Coronary artery (tissue), 2 donors: ENCODE measurements around the gene CXCL5.
A peak's percentile ranks its signal among the peaks of the same experiment; 100 is the strongest.
"Not testable (repeated sequence)": the region's sequence is repeated elsewhere in the genome, so short reads cannot be mapped to it uniquely, and the experiment has no call there.

Experiments
- DNase-seq: peaks from one replicate; pipeline ENCODE4 v3.0.0-alpha.2; 2017; ENCODE audit warnings: low spot score
- H3K27ac ChIP-seq, 2 donors: fragments of 200-600 bp; sonication (generic); one replicate each; pipeline ENCODE4 v1.5.1; 2016 to 2019
- H3K4me3 ChIP-seq: fragments of 200-600 bp; sonication (generic); 2 replicates; pipeline ENCODE4 v1.5.1; 2016; ENCODE audit warnings: mild to moderate bottlenecking, moderate library complexity
- TF ChIP-seq, protein P1 (sequence below): fragments of 200-600 bp; sonication (generic); IDR thresholded peaks from one replicate; pipeline ENCODE4 v1.5.1; 2019; ENCODE audit warnings: antibody characterized with exemption

The CXCL5 gene

DNA sequence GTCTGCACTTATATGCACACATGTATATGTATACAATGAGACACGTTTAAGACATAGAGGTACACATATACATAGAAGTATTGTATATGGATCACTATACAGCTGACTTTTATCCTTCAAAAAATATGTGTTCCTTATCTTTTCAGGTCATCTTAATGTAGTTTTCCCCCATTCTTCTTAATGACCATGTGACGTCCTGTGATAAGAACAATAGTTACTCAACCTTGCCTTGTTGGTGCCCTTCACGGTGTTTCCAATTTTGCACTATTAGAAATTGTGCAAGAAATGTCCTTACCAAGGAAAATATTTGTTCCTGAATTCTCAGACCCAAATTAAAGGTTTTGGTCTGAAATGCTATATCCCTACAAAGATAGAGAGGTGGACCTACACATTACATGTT, 9.4 kb downstream of the CXCL5 start:
- Histone ChIP-seq H3K4me3 (no peak overlapping the region), H3K27ac (no peak overlapping the region)
- TF ChIP-seq, protein P1, sequence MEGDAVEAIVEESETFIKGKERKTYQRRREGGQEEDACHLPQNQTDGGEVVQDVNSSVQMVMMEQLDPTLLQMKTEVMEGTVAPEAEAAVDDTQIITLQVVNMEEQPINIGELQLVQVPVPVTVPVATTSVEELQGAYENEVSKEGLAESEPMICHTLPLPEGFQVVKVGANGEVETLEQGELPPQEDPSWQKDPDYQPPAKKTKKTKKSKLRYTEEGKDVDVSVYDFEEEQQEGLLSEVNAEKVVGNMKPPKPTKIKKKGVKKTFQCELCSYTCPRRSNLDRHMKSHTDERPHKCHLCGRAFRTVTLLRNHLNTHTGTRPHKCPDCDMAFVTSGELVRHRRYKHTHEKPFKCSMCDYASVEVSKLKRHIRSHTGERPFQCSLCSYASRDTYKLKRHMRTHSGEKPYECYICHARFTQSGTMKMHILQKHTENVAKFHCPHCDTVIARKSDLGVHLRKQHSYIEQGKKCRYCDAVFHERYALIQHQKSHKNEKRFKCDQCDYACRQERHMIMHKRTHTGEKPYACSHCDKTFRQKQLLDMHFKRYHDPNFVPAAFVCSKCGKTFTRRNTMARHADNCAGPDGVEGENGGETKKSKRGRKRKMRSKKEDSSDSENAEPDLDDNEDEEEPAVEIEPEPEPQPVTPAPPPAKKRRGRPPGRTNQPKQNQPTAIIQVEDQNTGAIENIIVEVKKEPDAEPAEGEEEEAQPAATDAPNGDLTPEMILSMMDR, result no peak
- DNase-seq, result no peak

GRCh38 chr4:73988061-73988460, 10.4 kb downstream of the CXCL5 start, which contains the start of gene PPBP:
PPBP (minus strand) TSS chr4:73988190; CDS start chr4:73988103, 87 bp downstream.
- no peak within 1 kb of the TSS for H3K27ac ChIP-seq
- DNase-seq, result no peak
- H3K4me3 ChIP-seq, result no peak within 1 kb of the TSS
- TF ChIP-seq, protein P1, result no peak

GRCh38 chr4:73985528-73985852, 13.0 kb downstream of the CXCL5 start:
- TF ChIP-seq, protein P1, result no peak
- Histone ChIP-seq H3K27ac (no peak overlapping the region), H3K4me3 (no peak overlapping the region)
- DNase-seq, result no peak

- Histone ChIP-seq H3K27ac (no peak overlapping the region), H3K4me3 (no peak overlapping the region)
- no peak for DNase-seq
- TF ChIP-seq, protein P1, result no peak
Observed at GRCh38 chr4:73984736-73985527, 13.5 kb downstream of the CXCL5 start.

DNA sequence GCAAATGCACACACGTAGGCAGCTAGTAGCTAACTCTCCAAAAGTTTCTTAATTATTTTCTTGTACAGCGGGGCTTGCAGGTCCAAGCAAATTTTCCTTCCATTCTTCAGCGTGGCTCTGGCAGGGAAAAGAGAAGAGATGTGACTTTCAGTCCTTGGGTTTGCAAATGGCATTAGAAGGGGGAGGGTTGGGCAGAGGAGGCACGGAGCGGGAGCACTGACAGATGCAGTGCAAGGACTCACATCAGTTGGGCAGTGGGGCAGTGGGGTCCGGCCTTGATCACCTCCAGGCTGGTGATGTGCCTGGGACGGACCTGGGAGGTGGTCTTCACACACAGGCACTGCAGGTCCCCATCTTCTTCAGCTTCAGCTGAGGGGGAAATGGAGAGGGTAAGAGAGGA, 17.3 kb downstream of the CXCL5 start:
- H3K4me3 ChIP-seq, H3K27ac ChIP-seq, DNase-seq: not testable (repeated sequence)

DNA sequence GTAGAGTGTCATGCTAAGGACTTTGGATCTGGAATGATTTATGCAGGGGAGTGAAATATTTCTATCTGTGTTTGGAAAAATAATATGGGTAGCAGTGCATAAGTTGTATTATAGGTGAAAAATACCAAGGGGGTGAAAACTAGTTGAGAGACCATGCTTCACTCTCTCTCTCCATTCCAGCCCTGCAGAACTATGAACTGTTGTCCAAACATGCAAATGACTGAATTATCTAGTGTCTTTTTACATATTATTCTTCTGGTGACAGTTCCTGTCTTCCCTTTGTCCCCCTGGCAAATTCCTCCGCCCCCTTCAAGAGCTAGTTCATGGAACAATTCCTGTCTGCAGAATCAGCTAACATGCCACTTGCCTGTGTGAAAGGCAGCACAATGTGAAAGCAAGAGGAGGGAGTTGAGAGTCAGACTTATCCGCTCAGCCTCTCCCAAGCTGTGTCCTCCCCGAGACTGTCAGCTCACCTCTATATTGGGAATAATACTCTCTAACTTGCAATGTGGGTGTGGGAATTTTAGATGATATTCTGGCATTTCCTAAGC, 19.0 kb downstream of the CXCL5 start:
- no peak overlapping the region for H3K4me3 ChIP-seq
- no peak for DNase-seq
- TF ChIP-seq, protein P1, result no peak
- peak overlapping the region in 1 of 2 donors; percentile 15 for H3K27ac ChIP-seq

GRCh38 chr4:73978886-73979285, 19.6 kb downstream of the CXCL5 start:
- Histone ChIP-seq H3K4me3 (no peak overlapping the region), H3K27ac (peak overlapping the region in 1 of 2 donors; percentile 15)
- TF ChIP-seq, protein P1, result no peak
- DNase-seq, result no peak
